GM12892 (cell line): ENCODE data around the gene SPTB.

Source experiments
- POLR2A ChIP-seq: IDR thresholded peaks from 2 replicates; pipeline ENCODE4 v1.6.1; 2011; ENCODE audit warnings: low read depth, low read length, control low read depth
- POLR2AphosphoS5 ChIP-seq: IDR thresholded peaks from 2 replicates; pipeline ENCODE4 v1.6.1; 2011; ENCODE audit warnings: low read depth, low read length, control low read depth

DNA sequence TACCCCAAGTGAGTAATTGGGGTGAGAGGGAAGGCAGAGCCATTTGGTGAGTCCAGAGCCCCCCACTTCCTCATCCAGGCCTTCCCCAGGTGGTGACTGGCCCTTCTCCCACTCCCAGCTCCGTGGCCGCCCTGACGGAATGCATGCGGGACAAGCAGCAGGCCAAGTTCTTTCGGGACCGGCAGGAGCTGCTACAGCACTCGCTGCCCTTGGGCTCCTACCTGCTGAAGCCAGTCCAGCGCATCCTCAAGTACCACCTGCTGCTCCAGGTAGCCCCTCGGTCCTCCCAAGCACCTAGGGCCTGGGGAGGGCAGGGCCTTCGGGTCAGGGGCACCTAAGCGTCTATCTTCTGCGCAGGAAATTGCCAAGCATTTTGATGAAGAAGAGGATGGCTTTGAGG is 149.0 kb downstream of the SPTB start:
- TF ChIP-seq POLR2A = no peak
- no peak for TF ChIP-seq POLR2AphosphoS5
